ENCODE measurements around the gene KREMEN1. TPM values are rescaled to one million over a fixed set of nuclear protein-coding genes. Genes with fewer than 3 reads are reported as not detected.

KREMEN1 gene
- total and polyA plus RNA-seq, 2 of the 4 experiments (the other 2 are of a cell fraction) = 2.9 to 4.6 TPM

DNA sequence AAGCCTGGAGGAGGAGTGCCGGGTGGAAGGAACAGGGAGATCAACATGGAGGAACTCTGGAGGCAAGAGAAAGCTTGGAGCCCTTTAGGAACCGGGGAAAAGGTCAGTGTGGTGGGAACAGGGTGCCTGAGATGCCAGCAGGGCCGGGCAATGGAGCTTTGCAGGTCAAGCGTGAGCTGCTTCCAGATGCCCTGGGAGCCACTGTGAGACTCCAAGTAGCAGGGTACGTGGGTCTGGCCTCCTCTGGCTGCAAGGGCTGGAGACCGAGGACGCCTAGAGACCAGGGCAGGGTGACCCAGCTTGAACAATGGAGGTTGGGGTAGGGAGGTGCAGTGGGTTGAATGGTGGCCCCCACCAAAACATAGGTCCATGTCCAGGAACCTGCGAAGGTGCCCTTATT is 117.2 kb downstream of the KREMEN1 start:
- Histone ChIP-seq H3K4me3 (ENCODE audit: insufficient read depth, low read depth, low read length) (no peak overlapping the region), H3K18ac (ENCODE audit: low read depth, low read length) (no peak overlapping the region), H3K56ac (ENCODE audit: extremely low read depth, insufficient read depth, low read length) (no peak overlapping the region), H3K9me3 (ENCODE audit: control insufficient read depth, insufficient read depth, low read length) (no peaks in the 10 kb centered on the region), H3K79me1 (ENCODE audit: low read depth in 1 of 2, low read length in 2 of 2) (no peaks in the 10 kb centered on the region), H2BK5ac (ENCODE audit: low read depth, low read length, poor library complexity, severe bottlenecking) (no peak overlapping the region), H4K5ac (ENCODE audit: low read depth, low read length) (no peak overlapping the region), H4K8ac (ENCODE audit: low read depth in 2 of 2, low read length in 2 of 2) (no peak overlapping the region), H2BK120ac (ENCODE audit: low read depth, low read length) (no peak overlapping the region), H3K9ac (ENCODE audit: low read depth, low read length) (no peak overlapping the region), H3K27me3 (ENCODE audit: control insufficient read depth, insufficient read depth, low read length) (peaks cover 9% of the 10 kb centered on the region; the same call in 1 of the 2 replicates), H3K4me2 (ENCODE audit: low read depth, low read length) (no peak overlapping the region), H3K27ac (ENCODE audit: insufficient read depth, low read length) (no peak overlapping the region), H3K4ac (ENCODE audit: low read depth, low read length) (no peak overlapping the region), H2AK5ac (ENCODE audit: low read depth, low read length) (no peak overlapping the region), H2BK15ac (ENCODE audit: low read depth, low read length) (no peak overlapping the region), H2BK20ac (ENCODE audit: low read depth, low read length) (no peak overlapping the region), H3K9me1 (ENCODE audit: insufficient read depth, low read length) (no peaks in the 10 kb centered on the region), H2AK9ac (replicated peaks; ENCODE audit: low read depth, low read length, poor library complexity) (no peak overlapping the region), H4K91ac (ENCODE audit: insufficient read depth, low read depth, low read length) (no peak overlapping the region), H2AFZ (replicated peaks; ENCODE audit: low read length, poor library complexity) (no peak overlapping the region), H3K23ac (ENCODE audit: low read depth, low read length) (no peak overlapping the region), H3K36me3 (ENCODE audit: control insufficient read depth, insufficient read depth, low read length) (no peaks in the 10 kb centered on the region), H3K14ac (replicated peaks; ENCODE audit: low read depth, low read length) (no peak overlapping the region), H4K20me1 (ENCODE audit: insufficient read depth, low read length) (no peaks in the 10 kb centered on the region), H3K4me1 (ENCODE audit: control insufficient read depth, insufficient read depth, low read length) (no peaks in the 10 kb centered on the region)
- 64% methylated on average over 5 of the region's 8 CpGs; no CpG with 5 or more reads in 1 of the 2 experiments for WGBS, 2 experiments (ENCODE audit: extremely low coverage in 2 of 2, insufficient read length in 1 of 2)
- no peak for TF ChIP-seq FOS (IDR thresholded peaks at IDR 0.05; ENCODE audit: low read depth, low read length)
- ATAC-seq (ENCODE audit: low read depth) (no peak), DNase-seq (no peak)
- intact Hi-C loops (cut with micrococcal nuclease) = no loop called here
- ChIA-PET POLR2A (ENCODE audit: unreplicated experiment) (no interaction called here), CTCF (no interaction called here)
- dilution Hi-C loops (cut with HindIII; ENCODE audit: low sequenced_read_pairs, unreplicated experiment) = no loop called here
- no TSS peak for BruUV-seq (replicated peaks)
- in situ Hi-C loops (cut with MboI; ENCODE audit: low sequenced_read_pairs) = no loop called here
